Liver (tissue), 9 donors: ENCODE measurements around the gene CTXN1. TPM values are rescaled to one million over a fixed set of nuclear protein-coding genes. Genes with fewer than 3 reads are reported as not detected.
A peak's percentile ranks its signal among the peaks of the same experiment; 100 is the strongest.

ENCODE experiments used
- DNase-seq: peaks from one replicate; pipeline ENCODE4 v3.0.0-alpha.2; 2017; ENCODE audit warnings: low spot score
- H3K27ac ChIP-seq, 2 donors: one replicate each; pipeline ENCODE4 v1.7.0; 2013; ENCODE audit warnings: inconsistent platforms in 2 of 2, low read length in 2 of 2, control low read depth in 1 of 2, low read depth in 1 of 2, mild to moderate bottlenecking in 1 of 2
- H3K27me3 ChIP-seq, 4 donors: one replicate each; pipeline versions ENCODE4 v1.6.1 to v1.7.0; 2013; ENCODE audit warnings: low read length in 3 of 4, inconsistent platforms in 1 of 4, mild to moderate bottlenecking in 1 of 4, moderate library complexity in 1 of 4; ENCODE audit not compliant: control insufficient read depth in 4 of 4, insufficient read depth in 4 of 4
- H3K36me3 ChIP-seq, 4 donors: one replicate each; pipeline versions ENCODE4 v1.6.1 to v1.7.0; 2013; ENCODE audit warnings: low read length in 3 of 4, mild to moderate bottlenecking in 3 of 4, low read depth in 1 of 4, moderate library complexity in 1 of 4; ENCODE audit not compliant: control insufficient read depth in 4 of 4, insufficient read depth in 3 of 4
- H3K4me1 ChIP-seq, 4 donors: one replicate each; pipeline versions ENCODE4 v1.6.1 to v1.7.0; 2013; ENCODE audit warnings: low read length in 3 of 4, mild to moderate bottlenecking in 3 of 4, moderate library complexity in 1 of 4; ENCODE audit not compliant: control insufficient read depth in 4 of 4, insufficient read depth in 4 of 4
- H3K4me3 ChIP-seq, 3 donors: one replicate each; pipeline versions ENCODE4 v1.6.1 to v1.7.0; 2013; ENCODE audit warnings: low read length in 3 of 3, control low read depth in 1 of 3, low read depth in 1 of 3, mild to moderate bottlenecking in 1 of 3
- H3K9ac ChIP-seq, 2 donors: one replicate each; pipeline ENCODE4 v1.7.0; 2013; ENCODE audit warnings: low read length in 2 of 2, mild to moderate bottlenecking in 2 of 2, moderate library complexity in 2 of 2, control low read depth in 1 of 2, low read depth in 1 of 2
- H3K9me3 ChIP-seq, 4 donors: one replicate each; pipeline versions ENCODE4 v1.6.1 to v1.7.0; 2013; ENCODE audit warnings: low read length in 3 of 4; ENCODE audit not compliant: control insufficient read depth in 4 of 4
- CTCF ChIP-seq: fragments of 150-350 bp; IDR thresholded peaks from 2 replicates; pipeline ENCODE4 v1.5.1; 2017; ENCODE audit warnings: improper control_type of control experiment, low read depth, low read length; ENCODE audit not compliant: missing input control
- EGR1 ChIP-seq, 2 donors: IDR thresholded peaks; 2 replicates each; pipeline ENCODE4 v1.6.1; 2016 to 2018; ENCODE audit warnings: antibody characterized with exemption in 2 of 2, low read depth in 2 of 2
- FOXA1 ChIP-seq: IDR thresholded peaks from 2 replicates; pipeline ENCODE4 v1.6.1; 2016; ENCODE audit warnings: antibody characterized with exemption
- FOXA2 ChIP-seq: IDR thresholded peaks from 2 replicates; pipeline ENCODE4 v1.6.1; 2016; ENCODE audit warnings: antibody characterized with exemption
- GABPA ChIP-seq, 2 donors: IDR thresholded peaks in 1 of 2; conservative IDR thresholded peaks in 1 of 2; 2 replicates each; pipeline ENCODE4 v1.6.1; 2016; ENCODE audit warnings: antibody characterized with exemption in 2 of 2, mild to moderate bottlenecking in 1 of 2, moderate library complexity in 1 of 2
- HNF4A ChIP-seq, 2 donors: conservative IDR thresholded peaks; 2 replicates each; pipeline ENCODE4 v1.6.1; 2016; ENCODE audit warnings: antibody characterized with exemption in 2 of 2, mild to moderate bottlenecking in 2 of 2
- HNF4G ChIP-seq: IDR thresholded peaks from 2 replicates; pipeline ENCODE4 v1.6.1; 2016; ENCODE audit warnings: antibody characterized with exemption
- JUND ChIP-seq, 2 donors: IDR thresholded peaks; 2 replicates each; pipeline ENCODE4 v1.6.1; 2016; ENCODE audit warnings: antibody characterized with exemption in 2 of 2
- NR2F2 ChIP-seq: IDR thresholded peaks from 2 replicates; pipeline ENCODE4 v1.6.1; 2016; ENCODE audit warnings: antibody characterized with exemption
- RAD21 ChIP-seq, 2 donors: IDR thresholded peaks; 2 replicates each; pipeline ENCODE4 v1.6.1; 2016; ENCODE audit warnings: antibody characterized with exemption in 2 of 2, mild to moderate bottlenecking in 2 of 2
- RXRA ChIP-seq, 2 donors: IDR thresholded peaks; 2 replicates each; pipeline ENCODE4 v1.6.1; 2017 to 2018; ENCODE audit warnings: antibody characterized with exemption in 2 of 2, mild to moderate bottlenecking in 1 of 2
- SP1 ChIP-seq: IDR thresholded peaks from 2 replicates; pipeline ENCODE4 v1.6.1; 2018; ENCODE audit warnings: antibody characterized with exemption, mild to moderate bottlenecking
- TAF1 ChIP-seq: conservative IDR thresholded peaks from 2 replicates; pipeline ENCODE4 v1.6.1; 2016; ENCODE audit warnings: antibody characterized with exemption, mild to moderate bottlenecking
- YY1 ChIP-seq: IDR thresholded peaks from 2 replicates; pipeline ENCODE4 v1.6.1; 2016; ENCODE audit warnings: antibody characterized with exemption, mild to moderate bottlenecking
- ZBTB33 ChIP-seq: IDR thresholded peaks from 2 replicates; pipeline ENCODE4 v1.6.1; 2016; ENCODE audit warnings: antibody characterized with exemption
- WGBS: extraction: QIAGEN DNeasy Blood & Tissue Kit; methylation state at CpG from one replicate; pipeline ENCODE4 v1.1.7; 2013; 5-methylcytosine and 5-hydroxymethylcytosine counted together
- polyA plus RNA-seq, 2 donors: library from polyadenylated mRNA; stranded (reverse) in 1 of 2; unstranded in 1 of 2; fragments of 200-250 nt in 1 of 2; fragments of >200 nt in 1 of 2; fragmentation: Nextera tagmentation in 1 of 2; extraction: Ambion mirVana in 1 of 2; gene quantifications; one replicate each; pipeline versions ENCODE4 v1.2.1 to v1.2.3, GENCODE V29; 2013 to 2015
- total RNA-seq, 2 donors: library from RNA; depleted of rRNA; stranded (reverse); fragments of >200 nt; gene quantifications; one replicate each; pipeline ENCODE4 v1.2.3, GENCODE V29; 2014
- TF ChIP-seq, protein P1 (sequence below): IDR thresholded peaks from 2 replicates; pipeline ENCODE4 v1.6.1; 2016; ENCODE audit warnings: antibody characterized with exemption
- TF ChIP-seq, protein P2 (sequence below): IDR thresholded peaks from 2 replicates; pipeline ENCODE4 v1.6.1; 2016; ENCODE audit warnings: antibody characterized with exemption
- TF ChIP-seq, protein P3 (sequence below): IDR thresholded peaks from 2 replicates; pipeline ENCODE4 v1.6.1; 2016; ENCODE audit warnings: antibody characterized with exemption, mild to moderate bottlenecking
- donor health status: healthy.
- donor health status: healthy.
- donor health status: healthy.
- donor health status: healthy.
- donor health status: healthy.

Gene CTXN1
- total and polyA plus RNA-seq, 4 donors, result 0.07 to 0.14 (median 0.08) TPM; not detected in 1

GRCh38 chr19:7944177-7944761 is 18.3 kb upstream of the CTXN1 start (continued):
- TF ChIP-seq CTCF, result peak; percentile 81
- TF ChIP-seq RAD21 (IDR thresholded peaks at IDR 0.05), result peak; percentile 87 to 90

DNA sequence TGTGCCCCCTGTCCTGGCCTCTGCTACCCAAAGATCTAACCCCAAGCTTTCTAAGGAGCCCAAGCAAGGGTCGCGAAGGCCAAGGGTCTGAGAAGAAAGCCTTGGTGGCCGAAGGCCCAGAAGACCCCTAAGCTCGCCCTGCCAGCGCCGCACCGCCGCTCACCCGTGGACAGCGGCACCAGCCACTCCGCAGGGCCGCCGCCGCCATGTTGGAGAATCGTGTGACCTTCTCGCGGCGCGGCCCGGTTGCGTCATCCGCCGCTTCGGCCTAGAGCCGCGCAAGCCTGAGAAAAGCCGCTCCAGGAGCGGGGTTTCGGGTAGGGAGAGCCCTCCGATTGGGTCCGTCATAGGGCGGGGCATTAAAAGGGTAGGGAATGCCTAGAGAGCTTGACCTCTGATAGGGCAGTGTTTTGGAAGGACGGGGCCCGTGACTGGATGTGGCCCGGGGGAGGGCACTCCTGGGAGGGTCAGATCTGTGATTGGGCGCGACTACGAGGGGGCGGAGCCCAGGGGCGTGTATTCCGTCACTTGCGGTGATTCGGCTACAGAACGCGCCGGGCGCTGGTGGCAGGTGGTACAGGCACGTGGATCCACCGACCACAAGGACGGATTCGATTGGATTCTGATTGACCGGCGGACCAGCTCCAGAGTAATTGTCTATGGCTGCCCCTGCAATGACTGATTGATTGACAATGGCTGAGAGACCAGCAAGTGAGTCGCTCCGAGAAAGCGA is 17.7 kb upstream of the CTXN1 start, which contains the start of gene TIMM44:
Gene TIMM44, minus strand, starts transcription at position 223 of the 733 bp plus-strand sequence. Its CDS starts 15 bp downstream, at position 208.
- H3K27me3 ChIP-seq, result no peaks in the 10 kb centered on the region
- TF ChIP-seq SP1 (peak; percentile 96), FOXA2 (peak; percentile 46), HNF4G (no peak), TAF1 (peak; percentile 6), JUND (IDR thresholded peaks at IDR 0.05) (peak; percentile 41 to 79), EGR1 (IDR thresholded peaks at IDR 0.05; ENCODE audit: low read depth in 2 of 2) (peak; percentile 44 to 53), ZBTB33 (peak; percentile 91), RAD21 (IDR thresholded peaks at IDR 0.05) (no peak), RXRA (IDR thresholded peaks at IDR 0.05) (peak; percentile 78), CTCF (no peak), NR2F2 (peak; percentile 96), GABPA (IDR thresholded peaks at IDR 0.05 in 1 of 2, conservative IDR thresholded peaks at IDR 0.05 in 1 of 2) (peak in 1 of 2 donors; percentile 62), YY1 (peak; percentile 99), FOXA1 (no peak), HNF4A (conservative IDR thresholded peaks at IDR 0.05) (peak in 1 of 2 donors; percentile 41)
- TF ChIP-seq, protein P1, sequence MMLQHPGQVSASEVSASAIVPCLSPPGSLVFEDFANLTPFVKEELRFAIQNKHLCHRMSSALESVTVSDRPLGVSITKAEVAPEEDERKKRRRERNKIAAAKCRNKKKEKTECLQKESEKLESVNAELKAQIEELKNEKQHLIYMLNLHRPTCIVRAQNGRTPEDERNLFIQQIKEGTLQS, result peak; percentile 95
- TF ChIP-seq, protein P2, sequence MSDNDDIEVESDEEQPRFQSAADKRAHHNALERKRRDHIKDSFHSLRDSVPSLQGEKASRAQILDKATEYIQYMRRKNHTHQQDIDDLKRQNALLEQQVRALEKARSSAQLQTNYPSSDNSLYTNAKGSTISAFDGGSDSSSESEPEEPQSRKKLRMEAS, result peak; percentile 90
- TF ChIP-seq, protein P3, sequence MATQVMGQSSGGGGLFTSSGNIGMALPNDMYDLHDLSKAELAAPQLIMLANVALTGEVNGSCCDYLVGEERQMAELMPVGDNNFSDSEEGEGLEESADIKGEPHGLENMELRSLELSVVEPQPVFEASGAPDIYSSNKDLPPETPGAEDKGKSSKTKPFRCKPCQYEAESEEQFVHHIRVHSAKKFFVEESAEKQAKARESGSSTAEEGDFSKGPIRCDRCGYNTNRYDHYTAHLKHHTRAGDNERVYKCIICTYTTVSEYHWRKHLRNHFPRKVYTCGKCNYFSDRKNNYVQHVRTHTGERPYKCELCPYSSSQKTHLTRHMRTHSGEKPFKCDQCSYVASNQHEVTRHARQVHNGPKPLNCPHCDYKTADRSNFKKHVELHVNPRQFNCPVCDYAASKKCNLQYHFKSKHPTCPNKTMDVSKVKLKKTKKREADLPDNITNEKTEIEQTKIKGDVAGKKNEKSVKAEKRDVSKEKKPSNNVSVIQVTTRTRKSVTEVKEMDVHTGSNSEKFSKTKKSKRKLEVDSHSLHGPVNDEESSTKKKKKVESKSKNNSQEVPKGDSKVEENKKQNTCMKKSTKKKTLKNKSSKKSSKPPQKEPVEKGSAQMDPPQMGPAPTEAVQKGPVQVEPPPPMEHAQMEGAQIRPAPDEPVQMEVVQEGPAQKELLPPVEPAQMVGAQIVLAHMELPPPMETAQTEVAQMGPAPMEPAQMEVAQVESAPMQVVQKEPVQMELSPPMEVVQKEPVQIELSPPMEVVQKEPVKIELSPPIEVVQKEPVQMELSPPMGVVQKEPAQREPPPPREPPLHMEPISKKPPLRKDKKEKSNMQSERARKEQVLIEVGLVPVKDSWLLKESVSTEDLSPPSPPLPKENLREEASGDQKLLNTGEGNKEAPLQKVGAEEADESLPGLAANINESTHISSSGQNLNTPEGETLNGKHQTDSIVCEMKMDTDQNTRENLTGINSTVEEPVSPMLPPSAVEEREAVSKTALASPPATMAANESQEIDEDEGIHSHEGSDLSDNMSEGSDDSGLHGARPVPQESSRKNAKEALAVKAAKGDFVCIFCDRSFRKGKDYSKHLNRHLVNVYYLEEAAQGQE, result peak; percentile 86
- peak; percentile 97 for DNase-seq
- peaks cover 3 to 23% (median 11%) of the 10 kb centered on the region in 4 donors for H3K4me1 ChIP-seq
- peak within 1 kb of the TSS; percentile 73 to 94 (median 79) for H3K4me3 ChIP-seq
- peaks cover 5 to 17% (median 7%) of the 10 kb centered on the region in 4 donors for H3K36me3 ChIP-seq
- H3K9ac ChIP-seq, result peak within 1 kb of the TSS; percentile 70 to 84
- H3K27ac ChIP-seq, result peak within 1 kb of the TSS; percentile 89 to 95
- no peaks in the 10 kb centered on the region for H3K9me3 ChIP-seq
- WGBS, result under 1% methylated on average over 56 of the region's 56 CpGs
